ENCODE data around the gene LRIG2.
"Not testable (repeated sequence)": the region's sequence is repeated elsewhere in the genome, so short reads cannot be mapped to it uniquely, and the experiment has no call there.

LRIG2 gene

DNA sequence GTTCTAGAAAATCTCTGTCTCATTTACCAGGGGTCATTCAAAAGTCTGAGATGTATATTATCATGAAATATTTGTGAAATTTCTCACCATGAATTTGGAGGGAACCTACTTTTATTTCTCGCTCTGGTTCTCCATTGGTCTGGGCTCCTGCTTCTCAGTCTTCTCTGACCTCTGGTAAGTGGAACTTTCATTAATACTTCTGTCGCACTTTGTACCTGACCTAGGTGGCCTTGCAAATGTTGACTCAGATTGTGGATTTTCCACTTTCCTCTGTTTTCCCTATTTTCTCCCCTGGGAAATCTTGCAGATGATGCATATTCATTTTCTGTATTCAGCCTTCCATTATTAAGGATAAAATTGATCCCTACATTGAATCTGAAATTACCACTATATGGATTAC lies 53.2 kb downstream of the LRIG2 start:
- no peak for DNase-seq (ENCODE audit: low read depth in 3 of 3)

DNA sequence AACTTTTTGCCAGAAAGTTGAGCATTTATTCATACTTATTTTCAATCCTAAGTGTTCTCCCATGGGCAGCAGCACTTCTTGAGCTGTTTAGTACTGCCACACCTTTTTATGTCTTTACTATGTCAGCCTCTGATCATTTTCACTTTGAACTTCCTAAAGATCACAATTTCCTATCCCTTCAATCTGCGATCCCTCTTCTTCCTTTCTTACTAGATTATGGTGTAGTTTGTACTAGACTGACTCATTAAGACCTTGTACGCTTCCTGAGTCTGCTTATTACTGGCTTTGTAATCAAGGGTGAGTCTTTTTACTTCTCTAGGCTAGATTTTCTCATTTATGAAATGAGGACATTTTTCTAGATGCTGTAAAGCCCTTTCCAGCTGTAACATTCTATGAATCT lies 55.1 kb downstream of the LRIG2 start:
- DNase-seq (ENCODE audit: low read depth in 3 of 3), result no peak

- no peak for DNase-seq (ENCODE audit: low read depth in 3 of 3)
These were observed 56.7 kb downstream of the LRIG2 start for GRCh38 chr1:113129529-113130185.

DNA sequence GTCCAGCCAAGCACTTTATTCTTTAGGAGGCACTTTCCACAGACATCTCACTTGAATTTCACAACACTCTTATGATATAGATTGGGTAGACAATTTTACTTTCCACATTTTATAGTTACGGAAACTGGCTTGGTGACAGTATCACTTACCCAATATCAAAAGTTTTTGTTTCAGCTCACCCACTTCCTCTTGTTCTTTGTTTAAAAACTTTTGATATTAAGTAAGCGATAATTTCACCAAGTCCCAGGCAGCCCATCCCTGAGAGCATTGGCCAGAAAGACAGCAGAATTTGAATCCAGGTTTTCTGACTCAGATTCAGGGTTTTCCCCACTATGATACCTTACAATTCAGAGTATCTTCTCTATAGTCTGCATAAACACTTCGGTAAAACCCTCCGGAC lies 60.0 kb downstream of the LRIG2 start:
- peak in 1 of 3 experiments; percentile 34 for DNase-seq (ENCODE audit: low read depth in 3 of 3)

DNA sequence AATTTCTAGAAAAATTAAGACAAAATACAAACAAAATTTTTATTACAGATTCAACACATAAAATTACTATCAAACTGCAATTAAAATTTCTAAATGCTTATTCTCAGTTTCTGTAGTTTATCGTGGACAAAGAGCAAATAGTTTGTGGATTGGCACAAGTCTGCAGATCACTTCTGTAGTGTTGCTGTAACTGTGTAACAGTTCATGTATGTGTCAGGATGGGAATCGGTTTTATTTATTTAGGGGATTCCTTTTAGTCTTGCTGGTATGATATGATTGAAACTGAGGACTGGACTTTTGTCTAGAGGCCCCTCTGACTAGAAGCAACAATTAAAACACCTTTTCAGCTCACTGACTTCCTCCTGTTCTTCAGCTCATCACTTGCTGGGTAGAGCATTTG lies 60.8 kb downstream of the LRIG2 start:
- no peak for DNase-seq (ENCODE audit: low read depth in 3 of 3)

GRCh38 chr1:113135460-113135859 lies 62.5 kb downstream of the LRIG2 start:
- DNase-seq (ENCODE audit: low read depth in 3 of 3), result no peak

DNA sequence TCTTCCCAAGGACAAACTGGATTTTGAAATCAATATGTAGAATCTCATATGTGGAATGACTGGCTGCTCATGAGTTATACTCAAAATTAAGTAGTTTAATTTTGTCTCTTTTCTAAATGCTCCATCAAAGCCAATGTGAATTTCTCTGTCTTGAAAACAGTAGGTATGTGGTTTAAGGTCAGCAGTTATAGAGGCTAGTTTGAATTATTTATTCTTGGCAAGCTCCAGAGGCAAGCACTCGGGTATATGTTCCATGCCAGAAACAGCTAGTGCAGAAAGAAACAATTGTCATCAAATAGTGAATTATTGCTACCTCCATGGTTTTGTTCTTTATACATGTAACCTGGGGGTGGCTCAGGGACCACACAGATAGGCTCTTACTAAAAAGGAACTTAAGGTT lies 63.5 kb downstream of the LRIG2 start:
- no peak for DNase-seq (ENCODE audit: low read depth in 3 of 3)

DNA sequence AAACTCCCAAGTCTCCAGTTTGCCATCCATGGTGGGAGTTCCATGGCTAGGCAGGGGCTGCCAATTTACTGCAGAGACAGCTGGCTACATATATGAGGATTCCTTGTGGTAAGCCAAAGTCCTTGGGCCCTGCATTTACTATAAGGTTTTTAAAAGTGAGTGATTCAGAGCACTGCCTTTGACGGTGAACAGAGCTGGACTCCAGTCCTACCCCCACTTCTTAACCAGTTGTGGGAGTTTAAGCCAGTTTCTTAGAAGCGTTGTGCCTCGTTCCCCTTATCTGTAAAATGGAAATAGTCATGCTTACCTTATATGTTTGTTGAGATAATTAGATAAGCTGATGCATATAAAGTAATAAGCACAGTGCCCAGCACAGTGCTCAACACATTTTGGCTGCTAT lies 64.6 kb downstream of the LRIG2 start:
- DNase-seq (ENCODE audit: low read depth in 3 of 3), result no peak

- DNase-seq (ENCODE audit: low read depth in 3 of 3), result no peak
These were observed 65.8 kb downstream of the LRIG2 start for GRCh38 chr1:113138778-113139177.

GRCh38 chr1:113140176-113140575 lies 67.2 kb downstream of the LRIG2 start:
- DNase-seq (ENCODE audit: low read depth in 3 of 3), result no peak

DNA sequence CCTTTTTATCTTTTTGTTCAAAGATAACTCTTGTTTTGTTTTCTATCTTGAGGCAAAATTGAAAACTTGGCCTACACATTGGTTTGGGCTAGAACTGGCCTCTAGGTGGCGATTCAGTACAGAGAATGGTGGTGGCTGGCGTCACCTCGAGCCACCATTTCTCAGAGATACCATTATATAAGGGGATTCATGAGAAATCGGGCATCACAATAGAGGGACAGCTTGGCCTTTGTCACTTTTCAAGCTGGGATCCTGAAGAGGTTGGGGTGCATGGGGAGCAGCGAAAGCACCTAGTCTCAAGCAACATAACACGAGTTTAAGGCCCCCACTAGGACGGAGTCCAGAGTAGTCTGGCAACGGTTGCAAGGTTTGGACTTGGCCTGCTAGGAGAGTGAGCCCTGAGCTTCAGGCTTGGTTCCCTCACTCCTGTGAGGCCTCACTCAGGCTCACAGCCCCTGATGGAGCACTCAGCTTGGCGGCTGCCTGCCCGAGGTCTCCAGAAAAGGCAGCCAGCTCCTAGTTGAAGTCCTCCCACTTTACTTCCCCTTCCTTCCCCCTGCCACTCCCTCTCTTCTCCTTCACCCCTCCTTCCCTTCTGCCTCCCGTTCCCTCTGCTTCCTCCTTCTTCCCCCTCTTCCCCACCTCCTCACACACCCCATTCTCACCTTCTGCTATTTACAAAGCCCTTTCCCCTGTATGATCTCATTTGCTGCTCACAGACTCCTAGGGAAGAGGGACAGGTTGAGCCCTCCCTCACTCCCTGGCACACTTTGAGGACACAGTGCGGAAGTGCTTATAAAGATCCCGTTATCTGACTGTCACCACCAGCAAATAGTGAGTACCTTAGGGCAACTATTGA lies 67.8 kb downstream of the LRIG2 start:
- peak; percentile 16 to 39 (median 34) for DNase-seq (ENCODE audit: low read depth in 3 of 3)

GRCh38 chr1:113141650-113142473 lies 68.9 kb downstream of the LRIG2 start:
- DNase-seq (ENCODE audit: low read depth in 3 of 3), result no peak

- DNase-seq (ENCODE audit: low read depth in 3 of 3), result no peak
These were observed 69.8 kb downstream of the LRIG2 start for GRCh38 chr1:113142791-113143190.

- DNase-seq (ENCODE audit: low read depth in 3 of 3), result no peak
These were observed 73.5 kb downstream of the LRIG2 start for GRCh38 chr1:113146242-113147072.

- DNase-seq (ENCODE audit: low read depth in 3 of 3), result no peak
These were observed 74.2 kb downstream of the LRIG2 start for GRCh38 chr1:113147073-113147625.

DNA sequence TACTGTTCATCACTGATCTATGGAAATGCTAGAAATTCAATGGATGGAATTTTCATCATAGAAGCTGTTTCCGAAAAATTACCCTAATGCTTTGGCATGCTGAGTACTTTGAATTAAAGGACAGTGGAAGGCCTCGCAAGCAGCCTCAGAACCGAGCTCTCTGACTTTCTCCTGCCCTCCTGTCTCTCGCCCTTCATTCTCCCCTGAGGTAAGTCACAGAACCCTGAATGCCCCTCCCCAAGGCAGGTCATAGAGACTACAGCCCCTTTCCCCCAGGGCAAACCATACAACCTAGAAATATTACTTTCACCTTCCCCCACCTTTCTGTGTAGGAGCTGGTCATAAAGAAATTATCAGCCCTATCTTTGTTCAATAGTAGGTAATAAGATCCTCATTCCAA lies 74.8 kb downstream of the LRIG2 start:
- DNase-seq (ENCODE audit: low read depth in 3 of 3), result no peak

- not testable (repeated sequence) for DNase-seq (ENCODE audit: low read depth in 3 of 3)
These were observed 77.5 kb downstream of the LRIG2 start for GRCh38 chr1:113150494-113150893.

GRCh38 chr1:113153116-113153803 lies 80.3 kb downstream of the LRIG2 start:
- no peak for DNase-seq (ENCODE audit: low read depth in 3 of 3)

DNA sequence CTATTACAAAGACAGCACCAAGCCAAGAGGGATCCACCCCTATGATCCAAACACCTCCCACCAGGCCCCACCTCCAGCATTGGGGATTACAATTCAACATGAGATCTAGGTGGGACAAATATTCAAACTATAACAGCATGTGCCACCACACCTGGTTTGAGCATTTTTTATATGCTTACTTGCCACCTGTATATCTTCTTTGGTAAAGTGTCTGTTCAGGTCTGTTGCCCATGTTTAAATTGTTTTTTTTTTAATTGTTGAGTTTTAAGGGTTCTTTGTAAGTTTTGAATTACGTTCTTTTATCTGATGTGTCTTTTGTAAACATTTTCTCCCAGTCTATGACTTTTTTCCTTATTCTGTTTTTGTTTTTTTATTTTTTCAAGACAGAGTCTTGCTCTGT lies 83.4 kb downstream of the LRIG2 start:
- DNase-seq (ENCODE audit: low read depth in 3 of 3), result no peak

DNA sequence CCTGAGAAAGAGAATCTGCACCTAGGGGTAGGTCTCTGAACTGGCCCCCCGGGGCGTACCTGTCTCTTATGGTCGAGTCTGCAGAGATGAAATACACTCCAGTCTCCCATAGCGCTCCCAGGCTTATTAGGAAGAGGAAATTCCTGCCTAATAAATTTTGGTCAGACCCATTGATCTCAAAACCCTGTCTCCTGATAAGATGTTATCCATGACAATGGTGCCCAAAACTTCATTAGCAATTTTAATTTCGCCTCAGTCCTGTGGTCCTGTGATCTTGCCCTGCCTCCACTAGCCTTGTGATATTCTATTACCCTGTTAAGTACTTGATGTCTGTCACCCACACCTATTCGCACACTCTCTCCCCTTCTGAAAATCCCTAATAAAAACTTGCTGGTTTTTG lies 85.7 kb downstream of the LRIG2 start:
- DNase-seq (ENCODE audit: low read depth in 3 of 3), result not testable (repeated sequence)

DNA sequence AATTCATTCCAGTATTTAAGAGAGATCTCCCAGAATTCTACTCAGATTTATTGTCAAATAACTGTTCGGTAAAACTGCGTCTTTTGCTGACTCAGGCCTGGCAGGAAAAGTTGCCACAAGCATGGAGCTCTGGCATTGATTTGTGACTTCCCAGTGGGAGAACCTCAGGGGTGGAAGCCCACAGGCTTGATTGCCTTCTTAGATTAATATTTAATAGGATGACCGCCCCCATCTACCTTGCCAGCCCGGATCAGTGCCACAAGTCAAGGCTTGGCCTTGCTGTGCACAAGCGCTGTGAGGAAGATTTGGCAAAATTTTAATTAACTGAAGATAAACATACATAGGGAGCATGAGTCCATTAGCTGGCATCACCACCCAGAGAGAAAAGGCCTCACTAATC lies 93.5 kb downstream of the LRIG2 start:
- DNase-seq (ENCODE audit: low read depth in 3 of 3), result no peak

Data from stimulated activated CD4-positive, alpha-beta T cell treated with anti-CD3 and anti-CD28 coated beads, TNF-alpha, amount 100 ng/mL, for 24 hours (primary cell).